ENCODE measurements around the gene GCK.

GCK gene

GRCh38 chr7:44232901-44233715, 43.9 kb upstream of the GCK start:
- no peak for TF ChIP-seq TCF4 (CRISPR knock-in tag; IDR thresholded peaks at IDR 0.05; ENCODE audit: borderline replicate concordance)
- no peak for TF ChIP-seq PPARA (CRISPR knock-in tag; IDR thresholded peaks at IDR 0.05; ENCODE audit: borderline replicate concordance)
- TF ChIP-seq ZNF565 (CRISPR knock-in tag; conservative IDR thresholded peaks at IDR 0.05; ENCODE audit: low read depth) = no peak
- no peak for TF ChIP-seq BACH2 (CRISPR knock-in tag; IDR thresholded peaks at IDR 0.05; ENCODE audit: borderline replicate concordance)
- TF ChIP-seq TSHZ2 (CRISPR knock-in tag; IDR thresholded peaks at IDR 0.05) = no peak
- no peak for TF ChIP-seq PATZ1 (CRISPR knock-in tag; IDR thresholded peaks at IDR 0.05; ENCODE audit: borderline replicate concordance)
- no peak for TF ChIP-seq GLIS3 (CRISPR knock-in tag; IDR thresholded peaks at IDR 0.05)
- TF ChIP-seq ZFP3 (CRISPR knock-in tag; IDR thresholded peaks at IDR 0.05) = no peak
- TF ChIP-seq ZNF70 (CRISPR knock-in tag; IDR thresholded peaks at IDR 0.05) = no peak
- no peak for TF ChIP-seq ZC3H10 (CRISPR knock-in tag; IDR thresholded peaks at IDR 0.05)
- TF ChIP-seq ESRRG (CRISPR knock-in tag; IDR thresholded peaks at IDR 0.05) = no peak
- no peak for TF ChIP-seq ARNTL (CRISPR knock-in tag; IDR thresholded peaks at IDR 0.05; ENCODE audit: borderline replicate concordance, low read depth)
- no peak for ATAC-seq

GRCh38 chr7:44232396-44232795, 43.2 kb upstream of the GCK start:
- TF ChIP-seq CREB5 (CRISPR knock-in tag; IDR thresholded peaks at IDR 0.05; ENCODE audit: low read depth) = no peak
- TF ChIP-seq ZC3H10 (CRISPR knock-in tag; IDR thresholded peaks at IDR 0.05) = no peak
- TF ChIP-seq PPARA (CRISPR knock-in tag; IDR thresholded peaks at IDR 0.05; ENCODE audit: borderline replicate concordance) = no peak
- TF ChIP-seq ZNF565 (CRISPR knock-in tag; conservative IDR thresholded peaks at IDR 0.05; ENCODE audit: low read depth) = no peak
- TF ChIP-seq CSDC2 (CRISPR knock-in tag; IDR thresholded peaks at IDR 0.05) = no peak
- no peak for TF ChIP-seq OSR1 (CRISPR knock-in tag; IDR thresholded peaks at IDR 0.05)
- no peak for ATAC-seq

- ATAC-seq = no peak
- TF ChIP-seq ZFP3 (CRISPR knock-in tag; IDR thresholded peaks at IDR 0.05) (no peak), CREB5 (CRISPR knock-in tag; IDR thresholded peaks at IDR 0.05; ENCODE audit: low read depth) (no peak), RARB (CRISPR knock-in tag; IDR thresholded peaks at IDR 0.05) (no peak), CSDC2 (CRISPR knock-in tag; IDR thresholded peaks at IDR 0.05) (no peak), ARNTL (CRISPR knock-in tag; IDR thresholded peaks at IDR 0.05; ENCODE audit: borderline replicate concordance, low read depth) (no peak), TSHZ2 (CRISPR knock-in tag; IDR thresholded peaks at IDR 0.05) (no peak), ISL1 (CRISPR knock-in tag; IDR thresholded peaks at IDR 0.05) (no peak), CSRNP3 (CRISPR knock-in tag; IDR thresholded peaks at IDR 0.05) (no peak), PPARA (CRISPR knock-in tag; IDR thresholded peaks at IDR 0.05; ENCODE audit: borderline replicate concordance) (no peak), SNAI2 (CRISPR knock-in tag; IDR thresholded peaks at IDR 0.05) (no peak), ZNF8 (CRISPR knock-in tag; IDR thresholded peaks at IDR 0.05) (no peak), ZNF565 (CRISPR knock-in tag; conservative IDR thresholded peaks at IDR 0.05; ENCODE audit: low read depth) (no peak), PATZ1 (CRISPR knock-in tag; IDR thresholded peaks at IDR 0.05; ENCODE audit: borderline replicate concordance) (no peak), TCF4 (CRISPR knock-in tag; IDR thresholded peaks at IDR 0.05; ENCODE audit: borderline replicate concordance) (no peak), TOX (CRISPR knock-in tag; IDR thresholded peaks at IDR 0.05; ENCODE audit: borderline replicate concordance) (no peak)
Measured at GRCh38 chr7:44231088-44231487, 41.8 kb upstream of the GCK start.
